HG03378 (cell line): ENCODE results near the gene TSPAN14.
A peak's percentile ranks its signal among the peaks of the same experiment; 100 is the strongest.
"Not testable (repeated sequence)": the region's sequence is repeated elsewhere in the genome, so short reads cannot be mapped to it uniquely, and the experiment has no call there.

Experiments used
- ATAC-seq: cut with Tn5 transposase; IDR thresholded peaks from one replicate; pipeline ENCODE4 v1.9.1; 2021; ENCODE audit warnings: mild to moderate bottlenecking, moderate library complexity; ENCODE audit not compliant: unreplicated experiment

The TSPAN14 gene

GRCh38 chr10:80468002-80468401, 13.9 kb downstream of the TSPAN14 start:
- ATAC-seq: no peak

DNA sequence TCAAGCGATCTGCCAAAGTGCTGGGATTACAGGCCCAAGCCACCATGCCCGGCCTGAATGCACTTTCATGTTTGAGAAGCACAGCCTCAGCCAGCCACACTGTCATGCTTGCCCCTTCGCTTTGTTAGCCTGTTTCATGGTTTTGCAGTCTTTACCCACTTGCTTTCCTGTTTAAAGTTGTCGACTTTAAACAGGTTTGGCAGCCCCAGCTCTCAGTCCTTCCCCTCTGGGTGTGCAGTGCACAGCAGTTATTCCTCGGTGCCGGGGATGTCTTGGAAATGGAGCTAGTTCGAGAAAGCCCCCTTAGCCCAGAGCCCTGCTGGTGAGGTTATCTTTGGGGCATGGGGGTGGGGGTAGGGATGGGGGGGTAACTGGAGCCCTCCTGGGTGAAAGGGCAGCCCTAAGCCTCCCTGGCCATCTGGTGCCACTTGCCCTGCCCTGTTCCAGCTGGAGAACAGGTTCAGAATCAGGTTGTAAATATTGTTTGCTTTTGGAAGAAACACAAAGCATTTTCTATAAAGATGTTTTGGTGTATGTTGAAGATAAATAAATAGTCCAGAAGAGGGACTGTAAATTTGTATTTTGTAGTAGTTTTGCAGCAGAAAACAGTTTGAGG, 14.8 kb downstream of the TSPAN14 start:
- ATAC-seq: no peak

DNA sequence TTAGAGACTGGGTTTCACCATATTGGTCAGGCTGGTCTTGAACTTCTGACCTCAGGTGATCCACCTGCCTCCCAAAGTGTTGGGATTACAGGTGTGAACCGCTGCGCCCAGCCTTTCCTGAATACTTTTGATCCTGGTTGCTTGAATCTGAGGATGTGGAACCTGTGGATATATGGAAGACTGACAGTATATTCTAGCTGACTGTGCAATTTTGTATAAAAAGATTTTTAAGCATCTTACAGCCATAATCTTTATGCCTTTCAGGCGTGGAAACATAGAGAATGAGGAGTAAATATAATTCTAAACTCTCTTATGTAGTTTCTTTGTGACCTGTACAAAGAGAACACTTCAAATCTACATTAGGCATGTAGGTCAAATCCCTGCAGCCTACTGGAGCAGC, 16.2 kb downstream of the TSPAN14 start:
- ATAC-seq: no peak

- ATAC-seq: no peak
Observed at GRCh38 chr10:80471001-80471400, 16.9 kb downstream of the TSPAN14 start.

GRCh38 chr10:80471715-80472233, 17.7 kb downstream of the TSPAN14 start:
- ATAC-seq: peak; percentile 52

DNA sequence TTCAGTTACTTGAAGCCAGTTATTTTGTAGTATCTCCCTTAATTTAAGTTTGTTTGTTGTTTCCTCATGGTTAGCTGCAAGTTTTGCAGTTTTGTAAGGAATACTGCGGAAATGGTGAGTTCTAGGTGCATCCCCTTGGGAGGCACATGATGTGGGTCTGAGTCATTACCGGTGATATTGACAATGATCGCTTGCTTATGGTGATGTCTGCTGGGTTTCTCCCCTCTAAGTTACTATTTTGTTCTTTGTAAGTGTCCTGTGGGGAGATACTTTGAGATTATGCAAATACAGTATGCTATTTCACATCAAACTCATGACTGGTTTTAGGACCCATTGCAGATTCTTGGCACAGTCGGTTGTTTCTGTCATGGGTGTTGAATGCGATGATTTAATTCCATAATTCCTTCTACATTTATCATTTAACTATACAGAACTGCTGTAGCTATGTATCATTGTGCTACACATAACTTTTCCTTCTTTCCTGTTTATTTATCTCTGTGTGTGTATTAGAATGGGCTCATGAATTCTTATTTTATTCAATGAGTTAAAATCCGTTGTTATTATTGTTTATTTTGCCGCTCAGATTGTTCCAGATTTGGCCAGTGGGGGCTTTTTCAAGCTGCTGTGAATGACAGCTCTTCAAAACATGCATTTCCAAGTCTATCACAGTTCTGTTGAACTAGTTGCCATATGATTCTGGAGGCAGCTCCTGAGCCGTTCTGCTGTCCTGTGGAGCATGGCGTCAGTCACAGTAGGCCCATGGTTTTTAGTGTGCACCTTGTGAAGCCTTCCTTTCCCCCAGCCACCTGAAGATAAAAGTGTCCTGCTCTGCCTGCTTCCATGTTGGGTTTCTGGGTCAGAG, 18.4 kb downstream of the TSPAN14 start:
- ATAC-seq: peak; percentile 98

GRCh38 chr10:80473096-80473657, 19.1 kb downstream of the TSPAN14 start:
- no peak for ATAC-seq

DNA sequence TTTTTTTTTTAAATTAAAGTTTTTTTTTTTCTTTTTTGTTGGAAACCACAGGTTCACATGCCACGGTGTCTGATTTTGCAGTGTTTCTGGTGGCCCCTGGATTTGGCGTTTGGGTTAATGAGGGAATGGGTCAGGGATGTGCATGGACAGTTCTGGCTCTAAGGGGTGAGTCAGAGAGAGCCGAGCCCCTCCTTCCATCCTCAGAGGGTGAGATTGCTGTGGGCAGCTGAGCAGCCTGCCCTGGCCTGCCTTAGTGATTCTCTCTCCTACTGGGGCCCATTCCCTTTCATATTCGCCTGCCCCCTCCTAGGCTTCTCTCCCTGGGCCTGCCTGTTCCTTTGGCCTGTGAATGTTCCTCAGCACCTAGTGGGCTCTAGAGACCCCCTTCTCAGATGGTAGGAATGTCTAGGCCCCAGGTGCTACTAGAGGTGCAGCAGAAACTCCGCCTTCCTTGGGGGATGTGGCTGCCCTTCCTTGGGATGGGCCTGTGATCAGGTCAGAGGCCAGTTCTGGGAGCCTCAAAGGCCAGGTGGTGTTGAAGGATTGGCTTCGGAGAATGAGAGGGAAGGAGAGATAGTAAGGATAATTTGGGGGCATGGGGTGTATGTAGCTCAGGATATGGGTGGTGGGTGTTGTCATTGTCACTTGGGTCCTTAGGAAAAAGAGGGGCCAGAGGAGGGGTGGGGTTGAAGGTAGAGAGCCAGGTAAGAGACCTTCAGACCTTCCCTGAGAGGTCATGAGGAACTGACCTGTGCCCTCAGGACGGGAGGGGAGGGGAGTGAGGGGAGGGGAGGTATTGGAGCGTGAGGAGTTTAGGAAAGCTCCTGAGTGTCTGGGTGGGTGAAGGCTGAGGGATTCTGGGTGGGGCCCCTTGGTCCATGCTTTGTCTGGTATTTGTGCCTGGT, 19.8 kb downstream of the TSPAN14 start:
- no peak for ATAC-seq

GRCh38 chr10:80474597-80474910, 20.4 kb downstream of the TSPAN14 start:
- ATAC-seq: no peak

GRCh38 chr10:80474941-80475340, 20.8 kb downstream of the TSPAN14 start:
- ATAC-seq: no peak

DNA sequence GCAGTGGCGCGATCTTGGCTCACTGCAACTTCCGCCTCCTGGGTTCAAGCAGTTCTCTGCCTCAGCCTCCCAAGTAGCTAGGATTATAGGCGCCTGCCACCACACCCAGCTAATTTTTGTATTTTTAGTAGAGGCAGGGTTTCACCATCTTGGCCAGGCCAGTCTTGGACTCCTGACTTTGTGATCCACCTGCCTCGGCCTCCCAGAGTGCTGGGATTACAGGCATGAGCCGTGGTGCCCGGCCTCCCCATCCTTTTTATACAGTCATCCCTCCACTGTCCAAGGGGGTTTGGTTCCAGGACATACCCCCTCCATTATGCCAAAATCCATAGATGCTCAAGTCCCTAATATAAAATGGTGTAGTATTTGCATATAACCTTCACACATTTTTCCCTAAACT, 21.5 kb downstream of the TSPAN14 start:
- ATAC-seq: not testable (repeated sequence)

- no peak for ATAC-seq
Observed at GRCh38 chr10:80476685-80477084, 22.6 kb downstream of the TSPAN14 start.

DNA sequence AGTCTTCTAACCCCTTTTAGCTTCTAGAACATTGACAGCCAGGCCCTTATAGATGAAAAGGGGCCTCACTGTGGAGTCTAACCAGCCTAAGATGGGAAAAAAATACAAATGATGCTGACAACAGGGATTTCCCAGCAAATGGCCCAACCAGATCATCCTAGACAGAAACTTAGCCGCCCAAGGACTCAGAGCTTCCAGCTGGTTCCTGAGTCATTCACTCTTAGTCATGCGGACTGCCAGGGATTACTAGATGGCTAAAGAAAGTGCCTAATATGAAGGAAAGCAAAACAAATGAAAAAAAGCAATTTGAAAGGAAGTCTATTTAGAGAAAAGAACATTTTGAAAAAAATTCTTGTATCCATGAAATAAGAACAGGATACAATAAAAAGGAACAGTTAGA, 23.7 kb downstream of the TSPAN14 start:
- ATAC-seq: no peak

DNA sequence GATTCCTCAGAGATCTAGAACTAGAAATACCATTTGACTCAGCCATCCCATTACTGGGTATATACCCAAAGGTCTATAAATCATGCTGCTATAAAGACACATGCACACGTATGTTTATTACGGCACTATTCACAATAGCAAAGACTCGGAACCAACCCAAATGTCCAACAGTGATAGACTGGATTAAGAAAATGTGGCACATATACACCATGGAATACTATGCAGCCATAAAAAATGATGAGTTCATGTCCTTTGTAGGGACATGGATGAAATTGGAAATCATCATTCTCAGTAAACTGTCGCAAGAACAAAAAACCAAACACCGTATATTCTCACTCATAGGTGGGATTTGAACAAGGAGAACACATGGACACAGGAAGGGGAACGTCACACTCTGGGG, 26.3 kb downstream of the TSPAN14 start:
- not testable (repeated sequence) for ATAC-seq

- ATAC-seq: no peak
Observed at GRCh38 chr10:80480852-80481251, 26.7 kb downstream of the TSPAN14 start.

DNA sequence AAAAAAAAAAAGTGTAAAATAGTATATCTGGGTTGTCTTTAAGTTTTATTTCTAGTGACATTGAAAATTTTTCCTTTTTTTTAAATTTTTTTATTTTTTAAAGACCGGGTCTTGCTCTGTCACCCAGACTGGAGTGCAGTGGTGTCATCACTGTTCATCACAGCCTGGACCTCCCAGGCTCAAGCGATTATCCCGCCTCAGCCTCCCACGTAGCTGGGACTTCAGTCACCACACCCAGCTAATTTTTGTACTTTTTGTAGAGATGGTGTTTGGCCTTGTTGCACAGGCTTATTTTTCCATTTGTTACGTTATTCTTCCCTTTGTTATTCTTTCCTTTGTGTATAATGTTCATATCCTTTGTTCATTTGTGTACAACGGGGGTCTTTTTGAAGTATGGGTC, 30.1 kb downstream of the TSPAN14 start:
- ATAC-seq: no peak

DNA sequence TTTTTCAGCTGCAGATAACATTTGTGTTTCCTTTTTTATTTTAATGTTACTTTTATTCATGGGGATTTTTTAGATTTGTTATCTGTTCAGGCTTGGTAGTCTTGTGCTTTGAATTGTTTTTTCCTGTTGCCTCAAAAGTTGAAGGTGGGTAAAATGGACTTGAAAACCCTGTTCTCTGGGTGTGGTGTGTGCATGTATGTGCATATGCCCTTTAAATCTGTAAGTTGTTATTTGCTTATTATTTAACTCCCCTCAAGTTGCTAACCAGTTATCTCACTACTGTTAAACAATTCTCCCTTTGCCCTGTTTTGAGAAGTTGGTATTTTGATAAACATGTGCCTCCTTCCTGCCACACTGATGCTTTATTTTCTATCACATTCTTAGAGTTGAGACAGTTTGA, 30.6 kb downstream of the TSPAN14 start:
- ATAC-seq: no peak

DNA sequence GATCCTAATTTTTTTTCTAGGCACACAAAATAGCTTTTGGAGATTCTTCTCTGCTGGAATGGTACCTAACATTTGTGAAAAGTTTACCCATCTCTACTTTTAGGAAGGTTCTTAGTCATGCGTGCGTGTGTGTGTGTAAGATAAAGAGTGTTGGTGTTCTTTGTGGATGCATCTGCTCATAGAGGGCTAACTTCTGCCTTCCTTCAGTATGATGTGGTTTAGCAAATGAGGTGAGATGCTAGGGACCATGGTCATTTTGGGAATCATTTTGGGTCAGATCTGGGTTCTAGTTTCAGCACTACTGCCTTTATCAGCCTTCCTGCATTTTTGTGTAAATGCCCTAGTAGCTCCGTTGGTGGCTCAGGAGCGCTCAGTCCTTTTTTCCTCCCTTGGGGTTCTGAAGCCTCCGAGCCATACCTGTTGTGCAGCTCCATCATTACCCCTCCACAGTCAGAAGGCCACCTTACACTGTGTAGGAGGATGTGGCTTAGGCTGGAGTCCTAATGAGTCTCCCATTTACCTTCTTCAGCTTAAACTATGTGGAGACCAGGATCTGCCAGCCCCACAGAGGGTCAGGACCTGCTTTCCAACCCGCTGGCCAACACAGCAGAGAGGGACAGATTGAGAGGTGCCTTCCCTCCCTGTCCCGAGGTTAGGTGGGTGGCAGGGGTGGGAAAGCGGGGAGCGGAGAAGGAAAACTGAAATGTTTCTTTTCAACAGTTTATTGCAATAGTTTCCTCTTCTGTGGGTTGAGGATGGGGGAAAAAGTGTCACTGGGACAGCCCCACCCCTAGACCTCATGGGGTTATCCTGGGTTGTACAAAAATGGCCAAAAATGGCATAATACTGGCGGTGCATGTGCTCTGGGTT, 31.2 kb downstream of the TSPAN14 start:
- no peak for ATAC-seq

DNA sequence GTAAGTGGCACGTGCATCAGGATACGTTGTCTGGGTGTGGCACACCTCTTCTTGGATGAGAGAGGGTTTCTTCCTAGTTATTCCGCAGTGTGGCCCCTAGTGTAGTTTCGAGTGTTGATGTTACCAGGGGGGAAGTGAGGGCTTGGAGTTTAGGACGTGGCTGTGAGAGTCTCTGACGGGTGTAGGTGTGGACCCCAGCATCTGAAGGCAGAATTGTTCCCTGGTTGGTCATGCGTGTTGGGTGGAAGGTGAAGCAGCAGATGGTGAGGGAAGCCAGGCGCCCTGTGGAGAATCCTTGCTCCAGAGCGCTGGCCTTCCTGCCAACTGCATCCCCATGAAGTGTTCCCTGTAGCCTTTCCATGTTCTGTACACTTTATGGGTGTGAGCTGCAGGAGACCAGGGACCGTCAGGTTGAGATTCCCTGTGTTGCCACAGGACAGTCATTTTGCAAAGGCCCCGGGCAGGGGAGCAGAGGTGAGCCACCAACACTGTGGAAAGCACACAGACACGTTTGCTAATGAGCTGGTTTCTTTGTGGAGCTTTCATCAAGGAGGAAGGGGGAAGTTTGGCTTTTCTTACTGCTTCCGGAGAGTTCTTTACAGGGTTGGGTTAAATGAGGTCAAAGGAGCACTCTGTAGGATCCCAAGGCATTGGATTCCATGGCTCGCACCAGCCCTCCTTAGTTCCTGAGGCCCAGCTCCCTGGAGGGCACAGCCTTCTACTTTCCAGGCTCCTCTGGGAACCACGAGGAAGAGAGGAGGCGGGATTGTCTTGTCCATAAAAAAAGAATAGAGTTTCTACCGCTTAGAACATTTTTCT, 32.0 kb downstream of the TSPAN14 start:
- ATAC-seq: no peak
